Neuron (in vitro differentiated cells): ENCODE data around the gene LMTK3.

Experiments used
- H2AFZ ChIP-seq: one replicate; pipeline ENCODE4 v1.6.1; 2013; ENCODE audit warnings: low read depth, mild to moderate bottlenecking, inconsistent platforms, low read length, moderate library complexity
- H3K27me3 ChIP-seq: one replicate; pipeline ENCODE4 v1.6.1; 2013; ENCODE audit warnings: low read length; ENCODE audit not compliant: insufficient read depth
- H3K36me3 ChIP-seq: one replicate; pipeline ENCODE4 v1.6.1; 2013; ENCODE audit warnings: low read length; ENCODE audit not compliant: insufficient read depth
- H3K4me1 ChIP-seq: one replicate; pipeline ENCODE4 v1.6.1; 2013; ENCODE audit warnings: low read length; ENCODE audit not compliant: insufficient read depth
- H3K4me3 ChIP-seq: 2 replicates; pipeline ENCODE4 v1.5.1; 2013; ENCODE audit warnings: mild to moderate bottlenecking, low read length, moderate library complexity
- H3K9me3 ChIP-seq: one replicate; pipeline ENCODE4 v1.6.1; 2013; ENCODE audit warnings: low read length

LMTK3 gene

DNA sequence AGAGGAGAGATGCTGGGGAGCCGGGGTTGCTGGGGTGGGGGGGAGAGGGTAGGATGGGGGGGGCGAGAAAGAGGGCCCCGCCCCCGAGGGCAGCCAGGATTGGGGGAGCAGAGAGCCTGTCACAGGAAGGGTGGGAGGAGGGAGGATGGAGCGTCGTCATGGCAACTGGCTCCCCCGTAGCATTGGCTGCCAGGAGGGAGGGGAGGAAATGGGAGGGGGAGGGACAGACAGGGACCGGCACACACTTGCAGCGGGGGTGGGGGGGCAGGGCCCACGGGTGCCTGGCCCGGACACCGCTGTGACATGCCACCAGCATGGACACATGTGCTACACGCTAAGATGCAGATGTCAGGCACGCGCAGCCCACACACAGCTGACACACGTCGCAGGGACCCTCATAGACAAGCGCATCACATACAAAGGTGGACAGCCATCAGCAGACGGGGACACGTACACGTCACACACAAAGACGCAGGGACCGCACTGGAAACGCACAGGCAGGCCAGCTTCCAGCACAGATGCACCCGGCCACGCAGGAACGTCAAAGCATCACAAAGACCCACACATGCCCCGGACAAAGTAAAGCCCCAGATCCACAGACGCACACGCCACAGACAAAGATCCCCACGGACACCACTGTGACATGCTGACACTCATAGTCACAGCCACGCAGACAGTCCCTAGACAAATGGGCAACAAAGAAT lies at the start of gene LMTK3:
Gene LMTK3, minus strand, starts transcription at position 36 of the 704 bp plus-strand sequence. CDS start 259 bp downstream, outside the sequence.
- H3K36me3 ChIP-seq = no peaks in the 10 kb centered on the region
- H3K4me1 ChIP-seq = peaks cover 13% of the 10 kb centered on the region
- peak within 1 kb of the TSS; percentile 37 for H3K4me3 ChIP-seq
- peaks cover 11% of the 10 kb centered on the region for H3K27me3 ChIP-seq
- no peaks in the 10 kb centered on the region for H3K9me3 ChIP-seq
- H2AFZ ChIP-seq = no peak within 1 kb of the TSS

GRCh38 chr19:48561412-48561811 lies 49.8 kb upstream of the LMTK3 start:
- Histone ChIP-seq H3K9me3 (no peaks in the 10 kb centered on the region), H3K4me3 (no peak overlapping the region), H3K36me3 (no peaks in the 10 kb centered on the region), H3K4me1 (no peaks in the 10 kb centered on the region), H2AFZ (no peak overlapping the region), H3K27me3 (no peaks in the 10 kb centered on the region)

GRCh38 chr19:48560095-48560530 lies 48.5 kb upstream of the LMTK3 start:
- Histone ChIP-seq H3K4me3 (no peak overlapping the region), H3K36me3 (no peaks in the 10 kb centered on the region), H2AFZ (no peak overlapping the region), H3K4me1 (no peaks in the 10 kb centered on the region), H3K27me3 (no peaks in the 10 kb centered on the region), H3K9me3 (no peaks in the 10 kb centered on the region)

DNA sequence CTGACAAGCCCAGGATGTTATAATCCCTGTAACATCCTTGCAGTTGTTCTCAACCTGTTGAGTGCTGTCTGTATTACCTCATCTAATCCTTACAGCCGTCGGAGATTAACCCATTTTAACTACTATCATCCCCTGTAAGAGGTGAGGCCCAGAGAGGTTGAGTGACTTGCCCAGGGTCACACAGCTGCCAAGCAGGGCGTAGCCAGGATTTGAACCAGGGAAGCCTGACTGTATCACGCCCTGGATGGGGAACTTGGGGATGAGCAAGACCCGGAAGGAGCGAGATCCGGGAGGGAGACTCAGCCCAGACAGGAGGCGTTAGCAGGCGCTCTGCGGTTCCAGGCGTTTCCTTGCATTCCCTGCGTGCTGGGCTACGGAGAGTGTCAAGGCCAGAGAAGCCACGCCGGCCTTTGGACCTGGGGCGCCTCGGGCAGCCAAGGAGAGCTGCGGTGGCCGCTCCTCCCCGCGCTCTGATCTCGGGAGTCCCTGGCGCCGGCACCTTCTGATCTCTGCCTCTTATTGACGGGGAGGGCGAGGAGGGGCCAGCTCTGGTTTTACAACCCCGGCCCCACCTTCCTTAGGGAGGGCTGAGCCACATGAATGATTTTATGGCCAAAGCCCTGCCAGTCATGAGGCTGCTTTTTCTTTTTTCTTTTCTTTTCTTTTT lies 46.5 kb upstream of the LMTK3 start:
- Histone ChIP-seq H3K27me3 (no peaks in the 10 kb centered on the region), H3K36me3 (no peaks in the 10 kb centered on the region), H2AFZ (no peak overlapping the region), H3K9me3 (no peaks in the 10 kb centered on the region), H3K4me3 (no peak overlapping the region), H3K4me1 (peaks cover 7% of the 10 kb centered on the region)

GRCh38 chr19:48556825-48557224 lies 45.2 kb upstream of the LMTK3 start:
- Histone ChIP-seq H3K36me3 (no peaks in the 10 kb centered on the region), H3K4me3 (no peak overlapping the region), H3K9me3 (no peaks in the 10 kb centered on the region), H3K27me3 (no peaks in the 10 kb centered on the region), H3K4me1 (peaks cover 7% of the 10 kb centered on the region), H2AFZ (no peak overlapping the region)

- no peaks in the 10 kb centered on the region for H3K9me3 ChIP-seq
- peaks cover 3% of the 10 kb centered on the region for H3K27me3 ChIP-seq
- H3K4me1 ChIP-seq = peaks cover 7% of the 10 kb centered on the region
- no peak overlapping the region for H2AFZ ChIP-seq
- H3K36me3 ChIP-seq = no peaks in the 10 kb centered on the region
- no peak overlapping the region for H3K4me3 ChIP-seq
Observed at GRCh38 chr19:48556163-48556562, 44.5 kb upstream of the LMTK3 start.

DNA sequence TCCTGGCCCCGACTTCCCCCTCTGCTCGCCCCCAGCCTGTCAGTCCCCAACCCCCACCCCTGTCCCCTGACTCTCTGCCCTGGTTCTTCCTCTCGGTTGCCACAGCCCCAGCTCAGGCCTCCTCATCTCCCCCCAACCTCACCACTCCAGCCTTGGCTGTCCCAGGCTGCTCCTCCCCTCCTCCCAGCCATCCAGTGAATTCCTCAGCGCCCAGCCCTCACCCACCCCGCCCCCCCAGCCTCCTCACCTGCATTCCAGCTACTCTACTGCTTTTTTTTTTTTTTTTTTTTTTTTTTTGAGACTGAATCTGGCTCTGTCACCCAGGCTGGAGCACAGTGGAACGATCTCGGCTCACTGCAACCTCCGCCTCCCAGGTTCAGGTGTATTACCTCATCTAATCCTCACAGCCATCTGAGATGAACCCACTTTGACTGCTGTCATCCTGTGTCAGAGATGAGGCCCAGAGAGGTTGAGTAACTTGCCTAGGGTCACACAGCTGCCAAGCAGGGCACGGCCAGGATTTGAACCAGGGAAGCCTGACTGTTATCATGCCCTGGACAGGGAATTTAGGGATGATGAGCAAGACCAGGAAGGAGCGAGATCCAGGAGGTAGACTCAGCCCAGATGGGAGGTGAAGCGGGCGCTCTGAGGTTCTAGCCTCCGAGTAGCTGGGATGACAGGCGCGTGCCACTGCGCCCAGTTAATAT lies 42.9 kb upstream of the LMTK3 start:
- peaks cover 8% of the 10 kb centered on the region for H3K27me3 ChIP-seq
- peaks cover 7% of the 10 kb centered on the region for H3K4me1 ChIP-seq
- no peaks in the 10 kb centered on the region for H3K36me3 ChIP-seq
- no peak overlapping the region for H2AFZ ChIP-seq
- H3K9me3 ChIP-seq = no peaks in the 10 kb centered on the region
- H3K4me3 ChIP-seq = no peak overlapping the region

GRCh38 chr19:48553676-48554384 lies 42.2 kb upstream of the LMTK3 start:
- Histone ChIP-seq H3K27me3 (peaks cover 8% of the 10 kb centered on the region), H3K4me1 (peaks cover 7% of the 10 kb centered on the region), H3K9me3 (no peaks in the 10 kb centered on the region), H3K4me3 (no peak overlapping the region), H2AFZ (no peak overlapping the region), H3K36me3 (no peaks in the 10 kb centered on the region)

- Histone ChIP-seq H3K4me1 (peaks cover 7% of the 10 kb centered on the region), H3K27me3 (peaks cover 8% of the 10 kb centered on the region), H3K36me3 (no peaks in the 10 kb centered on the region), H2AFZ (no peak overlapping the region), H3K9me3 (no peaks in the 10 kb centered on the region), H3K4me3 (no peak overlapping the region)
Observed at GRCh38 chr19:48552406-48553322, 41.0 kb upstream of the LMTK3 start.

- H2AFZ ChIP-seq = no peak within 1 kb of the TSS
- H3K4me1 ChIP-seq = peaks cover 7% of the 10 kb centered on the region
- H3K9me3 ChIP-seq = no peaks in the 10 kb centered on the region
- H3K4me3 ChIP-seq = no peak within 1 kb of the TSS
- peaks cover 8% of the 10 kb centered on the region for H3K27me3 ChIP-seq
- H3K36me3 ChIP-seq = no peaks in the 10 kb centered on the region
Observed at GRCh38 chr19:48551437-48552302, 40.0 kb upstream of the LMTK3 start, which contains the start of gene SULT2B1. TSS of gene SULT2B1 (plus strand) at chr19:48552172. CDS start at chr19:48552253, 81 bp downstream.

GRCh38 chr19:48549380-48549779 lies 37.7 kb upstream of the LMTK3 start:
- Histone ChIP-seq H3K4me3 (no peak overlapping the region), H3K36me3 (no peaks in the 10 kb centered on the region), H3K4me1 (peaks cover 7% of the 10 kb centered on the region), H3K27me3 (peaks cover 8% of the 10 kb centered on the region), H3K9me3 (no peaks in the 10 kb centered on the region), H2AFZ (no peak overlapping the region)
